GM19099 (cell line): ENCODE data around the gene HSD17B3.

Experiments used
- POLR2A ChIP-seq: IDR thresholded peaks from 3 replicates; pipeline ENCODE4 v1.6.1; 2011; ENCODE audit warnings: low read depth; ENCODE audit not compliant: insufficient read length; ENCODE audit errors: extremely low read depth

The HSD17B3 gene

GRCh38 chr9:96195541-96195940, 106.4 kb downstream of the HSD17B3 start:
- TF ChIP-seq POLR2A, result no peak

- TF ChIP-seq POLR2A, result no peak
Observed at GRCh38 chr9:96193236-96193755, 108.7 kb downstream of the HSD17B3 start.

- TF ChIP-seq POLR2A, result no peak
Observed at GRCh38 chr9:96192710-96193109, 109.3 kb downstream of the HSD17B3 start.

- TF ChIP-seq POLR2A, result no peak
Observed at GRCh38 chr9:96189995-96190394, 112.0 kb downstream of the HSD17B3 start.

GRCh38 chr9:96188571-96188970, 113.4 kb downstream of the HSD17B3 start:
- no peak for TF ChIP-seq POLR2A

- no peak for TF ChIP-seq POLR2A
Observed at GRCh38 chr9:96187151-96187555, 114.8 kb downstream of the HSD17B3 start.

GRCh38 chr9:96186591-96187011, 115.4 kb downstream of the HSD17B3 start:
- no peak for TF ChIP-seq POLR2A

GRCh38 chr9:96185518-96186156, 116.3 kb downstream of the HSD17B3 start:
- no peak for TF ChIP-seq POLR2A
